Lower leg skin (tissue), 3 donors: ENCODE measurements around the gene LPIN1.

Source experiments
- POLR2A ChIP-seq, 2 donors: fragments of 450-650 bp; IDR thresholded peaks; one replicate each; pipeline ENCODE4 v1.6.1; 2016 to 2017; ENCODE audit warnings: antibody characterized with exemption in 2 of 2, mild to moderate bottlenecking in 1 of 2, moderate library complexity in 1 of 2
- TF ChIP-seq, protein P1 (sequence below), 3 donors: fragments of 450-650 bp; IDR thresholded peaks; one replicate each; pipeline ENCODE4 v1.5.1; 2016; ENCODE audit warnings: antibody characterized with exemption in 3 of 3, mild to moderate bottlenecking in 3 of 3, moderate library complexity in 2 of 3

DNA sequence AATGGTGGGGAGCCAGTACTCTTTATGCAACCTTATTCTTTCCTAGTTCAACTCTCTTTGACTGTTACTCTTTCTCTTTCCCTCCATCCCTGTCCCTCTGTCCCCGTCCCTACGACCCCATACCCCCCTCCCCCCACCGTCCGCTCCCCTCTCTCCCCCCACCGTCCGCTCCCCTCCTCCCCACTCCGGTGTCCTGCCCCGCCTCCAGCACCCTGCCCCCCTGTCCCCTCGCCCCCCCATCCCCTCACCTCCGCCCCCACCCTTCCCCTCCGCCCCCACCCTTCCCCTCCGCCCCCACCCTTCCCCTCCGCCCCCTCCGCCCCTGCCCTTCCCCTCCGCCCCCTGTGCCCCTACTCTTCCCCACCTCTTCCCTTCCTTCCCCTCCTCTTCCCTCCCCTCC, 128.4 kb downstream of the LPIN1 start:
- TF ChIP-seq, protein P1, sequence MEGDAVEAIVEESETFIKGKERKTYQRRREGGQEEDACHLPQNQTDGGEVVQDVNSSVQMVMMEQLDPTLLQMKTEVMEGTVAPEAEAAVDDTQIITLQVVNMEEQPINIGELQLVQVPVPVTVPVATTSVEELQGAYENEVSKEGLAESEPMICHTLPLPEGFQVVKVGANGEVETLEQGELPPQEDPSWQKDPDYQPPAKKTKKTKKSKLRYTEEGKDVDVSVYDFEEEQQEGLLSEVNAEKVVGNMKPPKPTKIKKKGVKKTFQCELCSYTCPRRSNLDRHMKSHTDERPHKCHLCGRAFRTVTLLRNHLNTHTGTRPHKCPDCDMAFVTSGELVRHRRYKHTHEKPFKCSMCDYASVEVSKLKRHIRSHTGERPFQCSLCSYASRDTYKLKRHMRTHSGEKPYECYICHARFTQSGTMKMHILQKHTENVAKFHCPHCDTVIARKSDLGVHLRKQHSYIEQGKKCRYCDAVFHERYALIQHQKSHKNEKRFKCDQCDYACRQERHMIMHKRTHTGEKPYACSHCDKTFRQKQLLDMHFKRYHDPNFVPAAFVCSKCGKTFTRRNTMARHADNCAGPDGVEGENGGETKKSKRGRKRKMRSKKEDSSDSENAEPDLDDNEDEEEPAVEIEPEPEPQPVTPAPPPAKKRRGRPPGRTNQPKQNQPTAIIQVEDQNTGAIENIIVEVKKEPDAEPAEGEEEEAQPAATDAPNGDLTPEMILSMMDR (IDR thresholded peaks at IDR 0.05) = no peak
- TF ChIP-seq POLR2A (IDR thresholded peaks at IDR 0.05) = no peak
